Loucy (cell line): Measurements from ENCODE around the gene ESD.

Source experiments
- CTCF ChIP-seq: fragments of 200-600 bp; sonication (generic); conservative IDR thresholded peaks from 2 replicates; pipeline ENCODE4 v1.5.1; 2014; ENCODE audit warnings: mild to moderate bottlenecking, antibody characterized with exemption, low read length
- EZH2phosphoT487 ChIP-seq: fragments of 200-600 bp; IDR thresholded peaks from 2 replicates; pipeline ENCODE4 v1.6.1; 2018; ENCODE audit warnings: antibody characterized with exemption, mild to moderate bottlenecking, moderate library complexity, borderline replicate concordance

GRCh38 chr13:46761866-46762265 lies 35.1 kb downstream of the ESD start:
- TF ChIP-seq CTCF (no peak), EZH2phosphoT487 (no peak)
